Stimulated activated CD8-positive, alpha-beta memory T cell treated with anti-CD3 and anti-CD28 coated beads, Interleukin-2, amount 100 ng/mL, for 1 hour (primary cell): ENCODE results near the gene NAXE.
"Not testable (repeated sequence)": the region's sequence is repeated elsewhere in the genome, so short reads cannot be mapped to it uniquely, and the experiment has no call there.

Source experiments
- DNase-seq, 2 donors: peaks; one replicate each; pipeline ENCODE4 v3.0.0-alpha.2; 2020; ENCODE audit warnings: low read depth in 2 of 2

The NAXE gene

GRCh38 chr1:156593661-156593989 is 2.0 kb downstream of the NAXE start:
- DNase-seq: no peak

- DNase-seq: no peak
Measured at GRCh38 chr1:156594190-156594589, 2.6 kb downstream of the NAXE start.

GRCh38 chr1:156595016-156595415 is 3.4 kb downstream of the NAXE start:
- no peak for DNase-seq

- DNase-seq: no peak
Measured at GRCh38 chr1:156596426-156596825, 4.8 kb downstream of the NAXE start.

GRCh38 chr1:156598125-156598524 is 6.5 kb downstream of the NAXE start:
- DNase-seq: no peak

GRCh38 chr1:156598731-156599432 is 7.3 kb downstream of the NAXE start:
- DNase-seq: no peak

GRCh38 chr1:156599811-156600210 is 8.2 kb downstream of the NAXE start:
- DNase-seq: no peak

GRCh38 chr1:156600733-156601121 is 9.2 kb downstream of the NAXE start:
- no peak for DNase-seq

GRCh38 chr1:156601122-156601830 is 9.7 kb downstream of the NAXE start, which contains the start of gene GPATCH4:
GPATCH4 (minus strand) TSS chr1:156601479.
- DNase-seq: peak; percentile 53 to 64

GRCh38 chr1:156601892-156602291 is 10.3 kb downstream of the NAXE start:
- DNase-seq: no peak

- DNase-seq: no peak
Measured at GRCh38 chr1:156602557-156602993, 11.0 kb downstream of the NAXE start.

GRCh38 chr1:156607344-156607743 is 15.8 kb downstream of the NAXE start:
- DNase-seq: not testable (repeated sequence)

- DNase-seq: peak; percentile 21 to 30
Measured at GRCh38 chr1:156608036-156608674, 16.6 kb downstream of the NAXE start.

GRCh38 chr1:156608981-156609380 is 17.4 kb downstream of the NAXE start:
- DNase-seq: peak in 1 of 2 donors; percentile 40

- not testable (repeated sequence) for DNase-seq
Measured at GRCh38 chr1:156610072-156610471, 18.5 kb downstream of the NAXE start.

GRCh38 chr1:156612666-156613065 is 21.1 kb downstream of the NAXE start:
- no peak for DNase-seq

GRCh38 chr1:156615946-156616345 is 24.4 kb downstream of the NAXE start:
- no peak for DNase-seq

- no peak for DNase-seq
Measured at GRCh38 chr1:156616463-156616862, 24.9 kb downstream of the NAXE start.

GRCh38 chr1:156618853-156619581 is 27.4 kb downstream of the NAXE start, which contains the start of gene HAPLN2:
HAPLN2 (plus strand) TSS chr1:156619415; CDS start chr1:156623491, 4,076 bp downstream.
- no peak for DNase-seq

GRCh38 chr1:156619582-156619955 is 28.0 kb downstream of the NAXE start:
- no peak for DNase-seq

GRCh38 chr1:156622581-156623297 is 31.2 kb downstream of the NAXE start:
- no peak for DNase-seq
